IMR-90 (cell line): ENCODE results near the gene C4orf17. TPM values are rescaled to one million over a fixed set of nuclear protein-coding genes. Genes with fewer than 3 reads are reported as not detected.

Experiments used
- ATAC-seq: fragments of 200-7000 bp; cut with Tn5 transposase; 2 replicates; pipeline ENCODE4 v1.9.1; 2020; ENCODE audit warnings: low read depth, mild to moderate bottlenecking, moderate library complexity
- BruUV-seq: library from RNA; stranded (reverse); fragments of 400-500 nt; replicated peaks from 2 replicates; lab custom pipeline; 2021; lab: Mats Ljungman, UMichigan
- CTCF ChIA-PET: fragments of 300-600 bp; formaldehyde crosslinking; extraction: SDS; loops from one replicate; lab custom pipeline; 2021; ENCODE audit warnings: antibody characterized with exemption; lab: Yijun Ruan, JAX
- POLR2A ChIA-PET: fragments of 300-600 bp; sonication (Branson Sonifier 250); formaldehyde crosslinking; loops from one replicate; lab custom pipeline; 2022; ENCODE audit warnings: antibody characterized with exemption; ENCODE audit not compliant: unreplicated experiment; lab: Charles Lee
- DNase-seq: peaks from one replicate; pipeline ENCODE4 v3.0.0; 2013
- H2AFZ ChIP-seq: replicated peaks from 2 replicates; pipeline ENCODE3; 2013; ENCODE audit warnings: low read length, mild to moderate bottlenecking; ENCODE audit not compliant: poor library complexity
- H2AK5ac ChIP-seq: 2 replicates; pipeline ENCODE4 v1.6.1; 2013; ENCODE audit warnings: low read depth, low read length, inconsistent platforms
- H2AK9ac ChIP-seq: replicated peaks from 2 replicates; pipeline ENCODE3; 2013; ENCODE audit warnings: mild to moderate bottlenecking, low read depth, low read length, moderate library complexity; ENCODE audit not compliant: poor library complexity
- H2BK120ac ChIP-seq: 2 replicates; pipeline ENCODE4 v1.6.1; 2013; ENCODE audit warnings: low read depth, low read length, inconsistent platforms
- H2BK15ac ChIP-seq: 3 replicates; pipeline ENCODE4 v1.6.1; 2013; ENCODE audit warnings: low read depth, low read length, inconsistent platforms
- H2BK20ac ChIP-seq: 2 replicates; pipeline ENCODE4 v1.6.1; 2013; ENCODE audit warnings: low read depth, mild to moderate bottlenecking, inconsistent platforms, low read length, moderate library complexity
- H2BK5ac ChIP-seq: 2 replicates; pipeline ENCODE4 v1.6.1; 2013; ENCODE audit warnings: mild to moderate bottlenecking, low read depth, low read length, inconsistent platforms; ENCODE audit not compliant: poor library complexity, severe bottlenecking
- H3K14ac ChIP-seq: replicated peaks from 2 replicates; pipeline ENCODE4 v1.6.1; 2013; ENCODE audit warnings: low read depth, low read length, inconsistent platforms
- H3K18ac ChIP-seq: 2 replicates; pipeline ENCODE4 v1.6.1; 2013; ENCODE audit warnings: low read depth, low read length, control low read depth
- H3K23ac ChIP-seq: 2 replicates; pipeline ENCODE4 v1.6.1; 2013; ENCODE audit warnings: low read depth, low read length, inconsistent platforms
- H3K27ac ChIP-seq: 2 replicates; pipeline ENCODE4 v1.5.1; 2013; ENCODE audit warnings: mild to moderate bottlenecking, control low read depth, low read length; ENCODE audit not compliant: insufficient read depth
- H3K27me3 ChIP-seq: 2 replicates; pipeline ENCODE4 v1.6.1; 2013; ENCODE audit warnings: low read length; ENCODE audit not compliant: control insufficient read depth, insufficient read depth
- H3K36me3 ChIP-seq: 2 replicates; pipeline ENCODE4 v1.6.1; 2013; ENCODE audit warnings: low read length, mixed read lengths; ENCODE audit not compliant: control insufficient read depth, insufficient read depth
- H3K4ac ChIP-seq: 2 replicates; pipeline ENCODE4 v1.6.1; 2013; ENCODE audit warnings: low read depth, low read length, inconsistent platforms
- H3K4me1 ChIP-seq: 2 replicates; pipeline ENCODE4 v1.6.1; 2013; ENCODE audit warnings: low read length, mixed read lengths; ENCODE audit not compliant: control insufficient read depth, insufficient read depth
- H3K4me2 ChIP-seq: 2 replicates; pipeline ENCODE4 v1.6.1; 2013; ENCODE audit warnings: low read depth, mild to moderate bottlenecking, control low read depth, low read length, moderate library complexity
- H3K4me3 ChIP-seq: 2 replicates; pipeline ENCODE4 v1.5.1; 2013; ENCODE audit warnings: low read depth, mild to moderate bottlenecking, control low read depth, low read length, moderate library complexity; ENCODE audit not compliant: insufficient read depth
- H3K56ac ChIP-seq: 2 replicates; pipeline ENCODE4 v1.6.1; 2013; ENCODE audit warnings: low read length, inconsistent platforms; ENCODE audit not compliant: insufficient read depth; ENCODE audit errors: extremely low read depth
- H3K79me1 ChIP-seq, 2 experiments: 2 replicates each; pipeline ENCODE4 v1.6.1; 2013; ENCODE audit warnings: low read length in 2 of 2, inconsistent platforms in 1 of 2, low read depth in 1 of 2
- H3K9ac ChIP-seq: 2 replicates; pipeline ENCODE4 v1.6.1; 2013; ENCODE audit warnings: low read depth, low read length, control low read depth
- H3K9me1 ChIP-seq: 2 replicates; pipeline ENCODE4 v1.6.1; 2013; ENCODE audit warnings: low read length, inconsistent platforms; ENCODE audit not compliant: insufficient read depth
- H3K9me3 ChIP-seq: 2 replicates; pipeline ENCODE4 v1.6.1; 2013; ENCODE audit warnings: low read length; ENCODE audit not compliant: control insufficient read depth, insufficient read depth
- H4K20me1 ChIP-seq: 2 replicates; pipeline ENCODE4 v1.6.1; 2013; ENCODE audit warnings: low read length, inconsistent platforms; ENCODE audit not compliant: insufficient read depth
- H4K5ac ChIP-seq: 2 replicates; pipeline ENCODE4 v1.6.1; 2013; ENCODE audit warnings: mild to moderate bottlenecking, low read depth, low read length, control low read depth
- H4K8ac ChIP-seq, 2 experiments: 2 replicates each; pipeline ENCODE4 v1.6.1; 2013; ENCODE audit warnings: low read depth in 2 of 2, low read length in 2 of 2, control low read depth in 1 of 2, inconsistent platforms in 1 of 2
- H4K91ac ChIP-seq: 2 replicates; pipeline ENCODE4 v1.6.1; 2013; ENCODE audit warnings: low read depth, low read length, inconsistent platforms; ENCODE audit not compliant: insufficient read depth
- RAD21 ChIP-seq: IDR thresholded peaks from 2 replicates; pipeline ENCODE4 v1.6.1; 2012; ENCODE audit warnings: low read length, improper control_type of control experiment
- RCOR1 ChIP-seq: IDR thresholded peaks from 2 replicates; pipeline ENCODE4 v1.6.1; 2012; ENCODE audit warnings: mild to moderate bottlenecking, low read length, improper control_type of control experiment; ENCODE audit not compliant: insufficient replicate concordance
- WGBS, 2 experiments: methylation state at CpG; one replicate each; pipeline versions ENCODE4 v1.1.5 to v1.1.7; 2013; ENCODE audit warnings: missing lambda C conversion rate in 2 of 2; ENCODE audit not compliant: insufficient read length in 1 of 2; ENCODE audit errors: extremely low coverage in 2 of 2; 5-methylcytosine and 5-hydroxymethylcytosine counted together
- dilution Hi-C: fragments of 300-500 bp; cut with HindIII; formaldehyde crosslinking; loops from one replicate; pipeline ENCODE4 v1.14.3; 2018; ENCODE audit warnings: low sequenced_read_pairs; ENCODE audit not compliant: unreplicated experiment
- in situ Hi-C: fragments of 300-500 bp; cut with MboI; formaldehyde crosslinking; loops from 3 replicates; pipeline ENCODE4 v1.14.3; 2019; ENCODE audit warnings: low sequenced_read_pairs, inconsistent platforms, mixed read lengths
- intact Hi-C: fragments of 100-400 bp; cut with micrococcal nuclease; formaldehyde crosslinking; loops from 2 replicates; pipeline ENCODE4 v1.10.0; 2022
- polyA plus RNA-seq, 3 experiments: library from polyadenylated mRNA; depleted of rRNA; stranded (reverse); fragments of >200 nt; gene quantifications; 2 replicates each; pipeline ENCODE4 v1.2.3, GENCODE V29; 2012; ENCODE audit warnings: low replicate concordance in 1 of 3
- total RNA-seq: library from RNA; depleted of rRNA; stranded (reverse); fragments of >200 nt; gene quantifications from 2 replicates; pipeline ENCODE4 v1.2.3, GENCODE V29; 2012
- TF ChIP-seq, protein P1 (sequence below): conservative IDR thresholded peaks from 2 replicates; pipeline ENCODE4 v1.5.1; 2012; ENCODE audit warnings: mild to moderate bottlenecking, low read depth, low read length, improper control_type of control experiment

The C4orf17 gene
- total and polyA plus RNA-seq, 2 of the 4 experiments (the other 2 are of a cell fraction) = not detected

DNA sequence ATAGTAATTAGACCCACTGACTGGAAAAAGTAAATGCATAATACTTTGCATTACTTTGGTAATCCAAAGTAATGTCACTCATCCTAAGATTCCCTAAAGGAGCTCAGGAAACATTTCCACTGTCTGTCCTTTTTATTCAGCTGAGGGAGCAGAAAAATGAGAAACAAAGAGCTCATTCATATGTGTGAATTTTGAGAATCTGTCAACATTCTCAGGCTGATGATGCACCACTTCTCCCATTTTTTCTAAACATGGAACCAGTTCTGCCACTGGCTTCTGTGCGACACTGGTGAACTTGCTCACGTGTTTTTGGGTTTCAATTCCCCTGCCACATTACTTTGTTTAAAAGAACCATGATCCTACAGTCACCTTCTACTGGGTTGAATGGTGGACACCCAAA is 47.3 kb upstream of the C4orf17 start:
- ChIA-PET POLR2A (no interaction called here), CTCF (interaction anchor here (0.6 to 2.0 kb wide), 11 partner anchors 16 to 804 kb away, joined by 3 to 9 read pairs (median 3); partner anchors contain the start of gene METAP1)
- no peak overlapping the region for H3K4me2 ChIP-seq
- H3K4ac ChIP-seq = no peak overlapping the region
- H2BK120ac ChIP-seq = no peak overlapping the region
- no peak overlapping the region for H2BK20ac ChIP-seq
- no peaks in the 10 kb centered on the region for H3K9me1 ChIP-seq
- dilution Hi-C loops (no loop called here), in situ Hi-C loops (no loop called here), intact Hi-C loops (loop anchor here (1.0 to 10.0 kb wide), 8 partner anchors 48 to 1311 kb away; partner anchors contain the start of gene TSPAN5)
- DNase-seq (no peak), ATAC-seq (no peak)
- WGBS, 2 experiments = no CpG with 5 or more reads among the region's 2 CpGs
- no peak overlapping the region for H4K91ac ChIP-seq
- no peaks in the 10 kb centered on the region for H3K79me1 ChIP-seq
- H3K23ac ChIP-seq = no peak overlapping the region
- H3K4me1 ChIP-seq = no peaks in the 10 kb centered on the region
- no peak overlapping the region for H3K27ac ChIP-seq
- H4K5ac ChIP-seq = no peak overlapping the region
- H2AK9ac ChIP-seq = no peak overlapping the region
- H2AK5ac ChIP-seq = no peak overlapping the region
- H3K36me3 ChIP-seq = no peaks in the 10 kb centered on the region
- H3K4me3 ChIP-seq = no peak overlapping the region
- H2AFZ ChIP-seq = no peak overlapping the region
- H2BK15ac ChIP-seq = no peak overlapping the region
- H2BK5ac ChIP-seq = no peak overlapping the region
- H4K20me1 ChIP-seq = no peaks in the 10 kb centered on the region
- 0 out of 2 replicates have a peak, but pooled peaks cover 1% of the 10 kb centered on the region for H3K27me3 ChIP-seq
- no peak overlapping the region for H3K14ac ChIP-seq
- no peaks in the 10 kb centered on the region for H3K9me3 ChIP-seq
- no TSS peak for BruUV-seq
- H3K9ac ChIP-seq = no peak overlapping the region
- H4K8ac ChIP-seq = no peak overlapping the region
- TF ChIP-seq RCOR1 (no peak), RAD21 (no peak)
- TF ChIP-seq, protein P1, sequence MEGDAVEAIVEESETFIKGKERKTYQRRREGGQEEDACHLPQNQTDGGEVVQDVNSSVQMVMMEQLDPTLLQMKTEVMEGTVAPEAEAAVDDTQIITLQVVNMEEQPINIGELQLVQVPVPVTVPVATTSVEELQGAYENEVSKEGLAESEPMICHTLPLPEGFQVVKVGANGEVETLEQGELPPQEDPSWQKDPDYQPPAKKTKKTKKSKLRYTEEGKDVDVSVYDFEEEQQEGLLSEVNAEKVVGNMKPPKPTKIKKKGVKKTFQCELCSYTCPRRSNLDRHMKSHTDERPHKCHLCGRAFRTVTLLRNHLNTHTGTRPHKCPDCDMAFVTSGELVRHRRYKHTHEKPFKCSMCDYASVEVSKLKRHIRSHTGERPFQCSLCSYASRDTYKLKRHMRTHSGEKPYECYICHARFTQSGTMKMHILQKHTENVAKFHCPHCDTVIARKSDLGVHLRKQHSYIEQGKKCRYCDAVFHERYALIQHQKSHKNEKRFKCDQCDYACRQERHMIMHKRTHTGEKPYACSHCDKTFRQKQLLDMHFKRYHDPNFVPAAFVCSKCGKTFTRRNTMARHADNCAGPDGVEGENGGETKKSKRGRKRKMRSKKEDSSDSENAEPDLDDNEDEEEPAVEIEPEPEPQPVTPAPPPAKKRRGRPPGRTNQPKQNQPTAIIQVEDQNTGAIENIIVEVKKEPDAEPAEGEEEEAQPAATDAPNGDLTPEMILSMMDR = no peak
- no peak overlapping the region for H3K18ac ChIP-seq
- H3K56ac ChIP-seq = no peak overlapping the region
